MM.1S (cell line): ENCODE data around the gene RGS7.

Experiments used
- DNase-seq: peaks from one replicate; pipeline ENCODE4 v3.0.0-alpha.2; 2015
- H2AFZ ChIP-seq: fragments of 300-600 bp; sonication (generic); 2 replicates; pipeline ENCODE4 v1.6.0; 2016; ENCODE audit warnings: antibody characterized with exemption, low read length
- H3F3A ChIP-seq: fragments of 300-600 bp; sonication (generic); 2 replicates; pipeline ENCODE4 v1.6.1; 2016; ENCODE audit warnings: mild to moderate bottlenecking, antibody characterized with exemption, low read length, moderate library complexity, mixed read lengths; ENCODE audit not compliant: insufficient read depth
- H3K27ac ChIP-seq: fragments of 300-600 bp; sonication (generic); 2 replicates; pipeline ENCODE4 v1.5.1; 2016; ENCODE audit warnings: mild to moderate bottlenecking, low read length
- H3K27me3 ChIP-seq: fragments of 300-600 bp; sonication (generic); replicated peaks from 2 replicates; pipeline ENCODE4 v1.6.0; 2016; ENCODE audit warnings: low read length; ENCODE audit not compliant: insufficient read depth
- H3K36me3 ChIP-seq: fragments of 300-600 bp; sonication (generic); replicated peaks from 2 replicates; pipeline ENCODE4 v1.6.1; 2016; ENCODE audit warnings: mild to moderate bottlenecking, low read length, mixed read lengths; ENCODE audit not compliant: insufficient read depth
- H3K4me1 ChIP-seq: fragments of 300-600 bp; sonication (generic); 2 replicates; pipeline ENCODE4 v1.6.1; 2016; ENCODE audit warnings: low read length, mixed read lengths
- H3K4me2 ChIP-seq: fragments of 300-600 bp; sonication (generic); 2 replicates; pipeline ENCODE4 v1.6.0; 2016; ENCODE audit warnings: low read depth, low read length
- H3K4me3 ChIP-seq: fragments of 300-600 bp; sonication (generic); 2 replicates; pipeline ENCODE4 v1.5.1; 2016; ENCODE audit warnings: low read length, mixed read lengths
- H3K79me2 ChIP-seq: fragments of 300-600 bp; sonication (generic); 2 replicates; pipeline ENCODE4 v1.6.1; 2016; ENCODE audit warnings: mixed run types, low read length, mixed read lengths
- H3K9ac ChIP-seq: fragments of 300-600 bp; sonication (generic); 2 replicates; pipeline ENCODE4 v1.6.1; 2016; ENCODE audit warnings: low read length, mixed read lengths
- H3K9me2 ChIP-seq: fragments of 300-600 bp; sonication (generic); replicated peaks from 2 replicates; pipeline ENCODE4 v1.6.1; 2016; ENCODE audit warnings: mild to moderate bottlenecking, low read length, mixed read lengths; ENCODE audit not compliant: insufficient read depth
- H3K9me3 ChIP-seq: fragments of 300-600 bp; sonication (generic); replicated peaks from 2 replicates; pipeline ENCODE4 v1.6.1; 2016; ENCODE audit warnings: mild to moderate bottlenecking, low read length, mixed read lengths; ENCODE audit not compliant: insufficient read depth
- H4K20me1 ChIP-seq: fragments of 300-600 bp; sonication (generic); 2 replicates; pipeline ENCODE4 v1.6.1; 2016; ENCODE audit warnings: mild to moderate bottlenecking, low read length, moderate library complexity, mixed read lengths; ENCODE audit not compliant: insufficient read depth
- CTCF ChIP-seq: fragments of 300-600 bp; sonication (generic); IDR thresholded peaks from 2 replicates; pipeline ENCODE4 v1.5.1; 2016; ENCODE audit warnings: antibody characterized with exemption, low read length, mixed read lengths
- EZH2 ChIP-seq: fragments of 300-600 bp; sonication (generic); optimal IDR thresholded peaks from 2 replicates; pipeline ENCODE3; 2017; ENCODE audit warnings: low read depth, mild to moderate bottlenecking, antibody characterized with exemption, low read length, mixed read lengths
- EZH2phosphoT487 ChIP-seq: fragments of 300-600 bp; sonication (generic); IDR thresholded peaks from 2 replicates; pipeline ENCODE4 v1.6.1; 2018; ENCODE audit warnings: antibody characterized with exemption, low read length

RGS7 gene

GRCh38 chr1:240999826-241000225 is 357.2 kb downstream of the RGS7 start:
- Histone ChIP-seq H3K9me2 (no peaks in the 10 kb centered on the region), H3K79me2 (no peaks in the 10 kb centered on the region), H3K9ac (no peak overlapping the region), H3K27me3 (no peaks in the 10 kb centered on the region), H3K4me2 (no peak overlapping the region), H3K9me3 (no peaks in the 10 kb centered on the region), H3K27ac (no peak overlapping the region), H3K36me3 (no peaks in the 10 kb centered on the region), H3F3A (no peaks in the 10 kb centered on the region), H3K4me3 (no peak overlapping the region), H3K4me1 (no peaks in the 10 kb centered on the region), H4K20me1 (no peaks in the 10 kb centered on the region), H2AFZ (no peak overlapping the region)
- no peak for DNase-seq
- no peak for TF ChIP-seq EZH2
- TF ChIP-seq EZH2phosphoT487, result no peak
- TF ChIP-seq CTCF, result no peak

- Histone ChIP-seq H3K27me3 (no peaks in the 10 kb centered on the region), H4K20me1 (no peaks in the 10 kb centered on the region), H2AFZ (no peak overlapping the region), H3K36me3 (no peaks in the 10 kb centered on the region), H3F3A (no peaks in the 10 kb centered on the region), H3K4me1 (no peaks in the 10 kb centered on the region), H3K4me3 (no peak overlapping the region), H3K9me2 (no peaks in the 10 kb centered on the region), H3K27ac (no peak overlapping the region), H3K9ac (no peak overlapping the region), H3K79me2 (no peaks in the 10 kb centered on the region), H3K9me3 (no peaks in the 10 kb centered on the region), H3K4me2 (no peak overlapping the region)
- TF ChIP-seq CTCF (no peak), EZH2phosphoT487 (no peak), EZH2 (no peak)
- no peak for DNase-seq
Measured at GRCh38 chr1:240998441-240999015, 358.5 kb downstream of the RGS7 start.

GRCh38 chr1:240998024-240998423 is 359.0 kb downstream of the RGS7 start:
- no peaks in the 10 kb centered on the region for H3K36me3 ChIP-seq
- no peak overlapping the region for H3K9ac ChIP-seq
- no peak overlapping the region for H3K4me2 ChIP-seq
- no peak overlapping the region for H2AFZ ChIP-seq
- no peaks in the 10 kb centered on the region for H3K27me3 ChIP-seq
- H4K20me1 ChIP-seq, result no peaks in the 10 kb centered on the region
- no peaks in the 10 kb centered on the region for H3F3A ChIP-seq
- no peaks in the 10 kb centered on the region for H3K79me2 ChIP-seq
- no peaks in the 10 kb centered on the region for H3K4me1 ChIP-seq
- H3K27ac ChIP-seq, result no peak overlapping the region
- H3K4me3 ChIP-seq, result no peak overlapping the region
- no peaks in the 10 kb centered on the region for H3K9me2 ChIP-seq
- no peaks in the 10 kb centered on the region for H3K9me3 ChIP-seq
- DNase-seq, result no peak
- TF ChIP-seq EZH2 (no peak), EZH2phosphoT487 (no peak), CTCF (no peak)
